HG03066 (cell line): ENCODE measurements around the gene SELENOM.
"Not testable (repeated sequence)": the region's sequence is repeated elsewhere in the genome, so short reads cannot be mapped to it uniquely, and the experiment has no call there.

Experiments used
- ATAC-seq: cut with Tn5 transposase; IDR thresholded peaks from one replicate; pipeline ENCODE4 v1.9.1; 2021; ENCODE audit warnings: low read depth; ENCODE audit not compliant: unreplicated experiment

Gene SELENOM

GRCh38 chr22:31134688-31135087, 27.3 kb upstream of the SELENOM start:
- no peak for ATAC-seq

- ATAC-seq = no peak
These were observed 26.5 kb upstream of the SELENOM start for GRCh38 chr22:31133911-31134310.

GRCh38 chr22:31130873-31131272, 23.5 kb upstream of the SELENOM start:
- ATAC-seq = no peak

GRCh38 chr22:31128156-31128555, 20.8 kb upstream of the SELENOM start:
- no peak for ATAC-seq

GRCh38 chr22:31127181-31127772, 19.9 kb upstream of the SELENOM start:
- ATAC-seq = no peak

GRCh38 chr22:31126869-31127175, 19.5 kb upstream of the SELENOM start:
- no peak for ATAC-seq

- no peak for ATAC-seq
These were observed 18.9 kb upstream of the SELENOM start for GRCh38 chr22:31126128-31126868.

GRCh38 chr22:31125521-31126117, 18.3 kb upstream of the SELENOM start:
- no peak for ATAC-seq

- no peak for ATAC-seq
These were observed 17.6 kb upstream of the SELENOM start for GRCh38 chr22:31124811-31125465.

- no peak for ATAC-seq
These were observed 16.9 kb upstream of the SELENOM start for GRCh38 chr22:31124290-31124689.

- no peak for ATAC-seq
These were observed 15.9 kb upstream of the SELENOM start for GRCh38 chr22:31123292-31123602.

- ATAC-seq = no peak
These were observed 15.3 kb upstream of the SELENOM start, which contains the start of gene INPP5J for GRCh38 chr22:31122532-31123291. Gene INPP5J, plus strand, starts transcription at chr22:31122966. Its CDS starts 49 bp downstream, at chr22:31123015.

GRCh38 chr22:31122196-31122531, 14.8 kb upstream of the SELENOM start:
- no peak for ATAC-seq

GRCh38 chr22:31121403-31121802, 14.0 kb upstream of the SELENOM start:
- ATAC-seq = no peak

- no peak for ATAC-seq
These were observed 13.3 kb upstream of the SELENOM start for GRCh38 chr22:31120642-31121041.

- no peak for ATAC-seq
These were observed 12.9 kb upstream of the SELENOM start for GRCh38 chr22:31120230-31120629.

- ATAC-seq = no peak
These were observed 11.8 kb upstream of the SELENOM start for GRCh38 chr22:31119026-31119717.

GRCh38 chr22:31118046-31118820, 10.9 kb upstream of the SELENOM start:
- ATAC-seq = no peak

- ATAC-seq = not testable (repeated sequence)
These were observed 5.3 kb upstream of the SELENOM start for GRCh38 chr22:31112547-31113091.

- no peak for ATAC-seq
These were observed 488 bp upstream of the SELENOM start for GRCh38 chr22:31107894-31108218.
